Muscle layer of duodenum (tissue), 2 donors: Measurements from ENCODE around the gene AEN.

Experiments used
- H3K27ac ChIP-seq: one replicate; pipeline ENCODE4 v1.7.0; 2013; ENCODE audit warnings: mild to moderate bottlenecking, low read length
- H3K27me3 ChIP-seq: one replicate; pipeline ENCODE4 v1.7.0; 2013; ENCODE audit warnings: low read depth, mild to moderate bottlenecking, control low read depth, low read length
- H3K36me3 ChIP-seq, 2 donors: one replicate each; pipeline ENCODE4 v1.7.0; 2013; ENCODE audit warnings: low read length in 2 of 2, control low read depth in 1 of 2, mild to moderate bottlenecking in 1 of 2; ENCODE audit not compliant: insufficient read depth in 2 of 2, control insufficient read depth in 1 of 2
- H3K4me1 ChIP-seq, 2 donors: one replicate each; pipeline ENCODE4 v1.7.0; 2013; ENCODE audit warnings: low read length in 2 of 2, mild to moderate bottlenecking in 2 of 2, control low read depth in 1 of 2, moderate library complexity in 1 of 2; ENCODE audit not compliant: insufficient read depth in 2 of 2, control insufficient read depth in 1 of 2
- H3K4me3 ChIP-seq, 2 donors: one replicate each; pipeline ENCODE4 v1.7.0; 2013; ENCODE audit warnings: low read length in 2 of 2, low read depth in 1 of 2, mild to moderate bottlenecking in 1 of 2
- H3K9me3 ChIP-seq, 2 donors: one replicate each; pipeline ENCODE4 v1.7.0; 2013; ENCODE audit warnings: low read length in 2 of 2, control low read depth in 1 of 2, mild to moderate bottlenecking in 1 of 2; ENCODE audit not compliant: control insufficient read depth in 1 of 2
- donor health status: healthy.

The AEN gene

DNA sequence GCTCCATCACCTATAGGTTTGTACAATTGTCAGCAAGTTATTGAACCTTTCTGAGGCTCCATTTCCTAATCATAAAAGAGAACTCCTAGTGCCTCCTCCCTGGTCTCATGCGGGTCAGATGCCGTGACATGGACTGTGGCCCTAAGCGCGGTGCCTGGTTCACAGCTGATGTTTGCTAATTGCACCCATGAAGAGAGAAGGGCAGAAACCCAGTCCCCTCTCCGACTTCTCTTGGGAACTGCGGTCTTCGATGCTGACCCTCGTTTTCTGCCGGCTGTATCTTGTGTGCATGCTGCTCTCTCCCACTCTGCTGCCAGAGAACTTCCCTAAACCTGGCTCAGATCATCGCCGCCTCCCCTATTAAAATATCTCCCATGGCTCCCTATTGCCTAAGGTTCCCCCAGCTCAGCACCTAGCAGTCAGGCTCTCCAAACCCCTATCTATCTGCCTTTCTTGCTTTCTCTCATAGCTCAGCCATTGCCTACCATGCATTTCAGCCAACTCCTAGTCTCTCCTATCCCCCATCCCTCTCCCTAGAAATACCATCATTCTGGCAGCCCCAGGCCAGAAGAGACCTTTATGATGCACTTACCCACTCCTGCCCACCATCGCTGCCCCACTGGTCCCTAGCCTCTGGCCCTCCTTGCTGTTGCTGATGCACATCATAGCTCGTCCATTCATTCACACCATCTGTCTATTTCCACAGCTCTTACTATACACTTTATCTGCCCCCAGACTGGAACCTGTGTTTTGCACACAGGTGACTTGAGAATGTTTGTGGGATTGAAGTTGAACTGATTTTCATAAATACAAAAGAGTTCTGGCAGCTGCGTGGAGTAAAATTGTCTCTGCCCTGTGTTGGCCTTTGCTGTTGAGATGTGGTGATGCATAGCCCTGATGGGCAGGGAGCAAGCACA lies 24.3 kb downstream of the AEN start:
- H3K4me1 ChIP-seq: peaks cover 5 to 7% of the 10 kb centered on the region in 2 donors
- no peak overlapping the region for H3K4me3 ChIP-seq
- no peaks in the 10 kb centered on the region for H3K36me3 ChIP-seq
- no peaks in the 10 kb centered on the region for H3K27me3 ChIP-seq
- no peaks in the 10 kb centered on the region for H3K9me3 ChIP-seq
- H3K27ac ChIP-seq: no peak overlapping the region

DNA sequence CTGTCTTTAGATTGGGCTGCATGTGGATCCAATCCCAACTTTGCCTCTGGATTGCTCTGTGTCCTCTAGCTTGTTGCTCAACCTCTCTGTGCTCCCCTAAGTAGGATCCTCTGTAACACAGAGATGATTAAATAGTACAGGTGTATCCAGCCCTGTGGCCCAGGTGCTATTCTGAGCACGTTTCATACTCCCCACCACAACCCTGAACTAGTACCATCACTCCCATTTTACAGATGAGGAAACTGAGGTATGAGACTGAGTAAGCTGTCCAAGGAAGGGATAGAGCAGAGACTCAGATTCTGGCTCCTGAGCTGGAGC lies 24.9 kb downstream of the AEN start:
- Histone ChIP-seq H3K9me3 (no peaks in the 10 kb centered on the region), H3K4me3 (no peak overlapping the region), H3K27ac (no peak overlapping the region), H3K27me3 (no peaks in the 10 kb centered on the region), H3K4me1 (peaks cover 3 to 7% of the 10 kb centered on the region in 2 donors), H3K36me3 (no peaks in the 10 kb centered on the region)

DNA sequence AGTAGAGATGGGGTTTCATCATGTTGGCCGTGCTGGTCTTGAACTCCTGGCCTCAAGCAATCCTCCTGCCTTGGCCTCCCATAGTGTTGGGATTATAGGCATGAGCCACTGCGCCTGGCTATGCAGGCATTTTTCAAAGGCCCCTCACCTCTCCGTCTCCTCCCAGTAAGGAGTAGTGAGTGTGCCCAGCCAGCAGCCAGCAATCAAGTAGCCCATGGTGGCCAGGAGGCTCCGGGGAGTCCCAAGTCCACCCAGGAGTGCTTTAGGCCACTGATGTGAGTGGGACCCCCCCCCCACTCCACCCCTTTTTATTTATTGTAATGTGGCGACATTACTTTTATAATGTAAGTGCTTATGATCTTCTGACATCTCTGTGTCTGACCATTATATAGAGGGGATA lies 25.8 kb downstream of the AEN start:
- H3K4me3 ChIP-seq: no peak overlapping the region
- H3K36me3 ChIP-seq: no peaks in the 10 kb centered on the region
- H3K9me3 ChIP-seq: no peaks in the 10 kb centered on the region
- H3K27me3 ChIP-seq: no peaks in the 10 kb centered on the region
- H3K4me1 ChIP-seq: peaks cover 3% of the 10 kb centered on the region in 2 donors
- H3K27ac ChIP-seq: no peak overlapping the region

DNA sequence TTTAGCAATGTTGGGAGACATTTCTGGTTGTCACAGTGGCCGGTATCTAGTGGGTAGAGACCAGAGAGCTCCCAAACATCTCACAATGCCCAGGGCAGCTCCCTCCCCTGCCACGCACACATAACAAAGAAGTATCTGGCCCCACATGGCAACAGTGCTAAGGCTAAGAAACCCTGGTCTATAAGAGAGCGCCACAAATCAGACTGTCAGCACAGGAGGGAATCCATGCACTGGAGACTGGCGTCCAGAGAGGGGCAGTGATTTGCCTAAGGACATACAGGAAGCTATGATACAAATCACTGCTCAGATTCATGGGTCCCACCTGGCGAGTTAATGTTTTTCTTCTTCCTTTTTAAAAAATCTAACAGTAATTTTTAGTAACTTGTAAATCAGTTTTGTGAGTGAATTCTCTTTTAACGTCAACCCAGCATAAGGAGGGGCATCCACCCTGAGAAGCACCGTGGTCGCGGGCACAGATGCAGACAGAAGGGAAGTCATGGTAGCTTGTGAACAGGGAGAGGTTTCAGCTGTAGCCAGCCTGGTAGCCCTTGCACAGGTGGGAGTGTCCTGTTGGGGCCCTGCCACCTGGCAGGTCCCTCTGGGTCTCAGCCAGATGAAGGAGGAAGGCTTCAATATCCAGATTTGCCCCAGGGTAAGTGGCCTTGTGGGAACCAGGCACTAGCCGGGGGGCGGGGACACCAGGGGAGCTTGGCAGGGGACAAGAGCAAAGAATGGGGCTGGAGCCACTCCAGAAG lies 26.4 kb downstream of the AEN start:
- Histone ChIP-seq H3K4me1 (peaks cover 3% of the 10 kb centered on the region in 2 donors), H3K27ac (no peak overlapping the region), H3K4me3 (no peak overlapping the region), H3K27me3 (no peaks in the 10 kb centered on the region), H3K9me3 (no peaks in the 10 kb centered on the region), H3K36me3 (no peaks in the 10 kb centered on the region)

DNA sequence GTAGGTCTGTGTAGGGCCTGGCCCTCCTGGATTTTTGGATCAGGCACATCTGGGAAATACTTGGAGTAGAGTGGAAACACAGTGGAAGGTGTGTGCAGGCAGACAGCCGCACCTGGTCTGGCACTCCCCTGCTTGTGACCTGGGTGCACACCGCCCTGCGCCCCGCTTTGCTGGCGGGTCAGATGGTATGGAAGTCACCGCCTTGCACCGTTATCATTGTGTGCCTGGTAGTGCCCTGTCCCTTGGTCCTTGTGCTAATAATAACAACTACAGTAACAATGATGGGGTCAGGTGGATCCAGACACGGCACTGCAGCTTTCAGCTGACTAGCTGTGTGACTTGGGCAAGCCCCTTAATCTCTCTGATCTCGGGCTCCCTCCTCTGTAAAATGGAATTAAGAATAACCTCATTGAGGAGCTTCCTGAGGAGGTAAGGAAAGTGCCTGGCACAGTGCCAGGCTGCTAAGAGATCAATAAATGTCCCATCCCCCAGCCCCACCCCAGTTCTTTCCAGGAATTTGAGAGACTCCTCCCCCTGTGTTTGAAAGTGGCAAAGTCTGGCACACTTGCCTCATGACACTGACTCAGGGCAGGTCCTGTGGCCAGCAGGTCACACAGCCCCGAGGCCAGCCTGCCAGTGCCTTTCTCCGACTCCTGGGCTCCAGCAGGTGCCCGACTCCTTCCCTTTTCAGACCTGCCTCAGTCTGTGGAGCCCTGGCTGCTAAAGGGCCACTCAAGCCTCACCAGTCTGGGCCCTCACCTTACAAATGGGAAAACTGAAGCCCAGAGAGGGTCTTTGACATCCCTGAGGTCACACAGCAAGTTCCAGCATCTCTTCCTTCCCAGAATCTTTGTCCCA lies 27.4 kb downstream of the AEN start:
- Histone ChIP-seq H3K27me3 (no peaks in the 10 kb centered on the region), H3K4me1 (peaks cover 3% of the 10 kb centered on the region in 2 donors), H3K27ac (peak overlapping the region; percentile 43), H3K36me3 (no peaks in the 10 kb centered on the region), H3K4me3 (no peak overlapping the region), H3K9me3 (no peaks in the 10 kb centered on the region)

- Histone ChIP-seq H3K4me3 (no peak overlapping the region), H3K4me1 (peaks cover 3% of the 10 kb centered on the region in 2 donors), H3K9me3 (no peaks in the 10 kb centered on the region), H3K27ac (peak overlapping the region; percentile 43), H3K36me3 (no peaks in the 10 kb centered on the region), H3K27me3 (no peaks in the 10 kb centered on the region)
Measured at GRCh38 chr15:88649286-88649733, 28.2 kb downstream of the AEN start.

- no peaks in the 10 kb centered on the region for H3K9me3 ChIP-seq
- H3K27ac ChIP-seq: no peak overlapping the region
- no peaks in the 10 kb centered on the region for H3K36me3 ChIP-seq
- H3K4me3 ChIP-seq: no peak overlapping the region
- H3K4me1 ChIP-seq: peaks cover 3% of the 10 kb centered on the region in 2 donors
- H3K27me3 ChIP-seq: no peaks in the 10 kb centered on the region
Measured at GRCh38 chr15:88649753-88650551, 28.8 kb downstream of the AEN start.

GRCh38 chr15:88650556-88650955 lies 29.4 kb downstream of the AEN start:
- Histone ChIP-seq H3K4me3 (no peak overlapping the region), H3K27ac (no peak overlapping the region), H3K36me3 (no peaks in the 10 kb centered on the region), H3K4me1 (peaks cover 3% of the 10 kb centered on the region in 2 donors), H3K9me3 (no peaks in the 10 kb centered on the region), H3K27me3 (no peaks in the 10 kb centered on the region)

- H3K4me3 ChIP-seq: no peak overlapping the region
- H3K36me3 ChIP-seq: no peaks in the 10 kb centered on the region
- H3K9me3 ChIP-seq: no peaks in the 10 kb centered on the region
- H3K4me1 ChIP-seq: peaks cover 3% of the 10 kb centered on the region in 2 donors
- no peaks in the 10 kb centered on the region for H3K27me3 ChIP-seq
- H3K27ac ChIP-seq: no peak overlapping the region
Measured at GRCh38 chr15:88651136-88651732, 30.1 kb downstream of the AEN start.

- no peaks in the 10 kb centered on the region for H3K36me3 ChIP-seq
Measured at GRCh38 chr15:88651971-88652370, 30.8 kb downstream of the AEN start.

More at GRCh38 chr15:88651971-88652370, 30.8 kb downstream of the AEN start:
- H3K4me1 ChIP-seq: peaks cover 3% of the 10 kb centered on the region in 2 donors
- no peak overlapping the region for H3K27ac ChIP-seq
- H3K27me3 ChIP-seq: no peaks in the 10 kb centered on the region
- H3K4me3 ChIP-seq: no peak overlapping the region
- H3K9me3 ChIP-seq: no peaks in the 10 kb centered on the region
